Measurements from ENCODE around the gene LAIR1. TPM values are rescaled to one million over a fixed set of nuclear protein-coding genes. Genes with fewer than 3 reads are reported as not detected.

The LAIR1 gene
- total RNA-seq, 1 donor = 40.7 TPM

DNA sequence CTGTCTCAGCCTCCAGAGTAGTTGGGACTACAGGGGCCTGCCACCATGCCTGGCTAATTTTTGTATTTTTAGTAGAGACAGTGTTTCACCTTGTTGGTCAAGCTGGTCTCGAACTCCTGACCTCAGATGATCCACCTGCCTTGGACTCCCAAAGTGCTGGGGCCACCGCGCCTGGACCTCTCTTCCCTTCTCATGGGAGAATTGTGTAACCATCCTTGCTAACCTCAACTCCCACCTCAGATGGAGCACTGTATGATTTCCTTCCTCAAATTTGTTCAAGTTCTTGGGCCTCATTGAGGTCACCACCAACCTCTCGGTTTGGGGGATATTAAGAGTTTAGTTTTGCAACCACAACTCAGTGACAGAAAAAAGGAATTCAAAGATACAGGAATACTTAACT, 62.5 kb downstream of the LAIR1 start:
- Histone ChIP-seq H3K27me3 (ENCODE audit: insufficient read depth, low read length) (no peaks in the 10 kb centered on the region), H3K4me3 (ENCODE audit: low read length) (no peak overlapping the region), H3K4me1 (ENCODE audit: insufficient read depth, low read length) (peaks cover 84% of the 10 kb centered on the region), H3K9me3 (ENCODE audit: low read depth, low read length) (no peaks in the 10 kb centered on the region)

Other genes starting within 250 kb of the LAIR1 start
- 5.7 TPM for gene TFPT, start 249.3 kb downstream of the LAIR1 start, total RNA-seq
- 27.8 TPM for gene PRPF31, start 249.2 kb downstream of the LAIR1 start, total RNA-seq
- 8.1 TPM for gene CNOT3, start 227.2 kb downstream of the LAIR1 start, total RNA-seq
- 11.9 TPM for gene LENG1, start 205.2 kb downstream of the LAIR1 start, total RNA-seq
- gene TMC4, start 191.8 kb downstream of the LAIR1 start, total RNA-seq = 0.31 TPM
- gene MBOAT7, start 175.4 kb downstream of the LAIR1 start, total RNA-seq = 30.3 TPM
- gene TSEN34, start 173.6 kb downstream of the LAIR1 start, total RNA-seq = 15.5 TPM
- gene RPS9, start 164.1 kb downstream of the LAIR1 start, total RNA-seq = 2,589 TPM
- 51.4 TPM for gene LILRB3, start 141.9 kb downstream of the LAIR1 start, total RNA-seq
- 16.9 TPM for gene LILRA6, start 122.1 kb downstream of the LAIR1 start, total RNA-seq
- gene LILRB5, start 107.7 kb downstream of the LAIR1 start, total RNA-seq = 0.10 TPM
- gene LILRB2, start 83.8 kb downstream of the LAIR1 start, total RNA-seq = 27.3 TPM
- 191 TPM for gene LILRA5, start 51.8 kb downstream of the LAIR1 start, total RNA-seq
- gene LILRA4, start 25.8 kb downstream of the LAIR1 start, total RNA-seq = 4.0 TPM
- 0.31 TPM for gene TTYH1, start 50.5 kb upstream of the LAIR1 start, total RNA-seq
- gene LENG8, start 84.3 kb upstream of the LAIR1 start, total RNA-seq = 123 TPM
- 3.3 TPM for gene LENG9, start 98.8 kb upstream of the LAIR1 start, total RNA-seq
- not detected for gene CDC42EP5, start 108.4 kb upstream of the LAIR1 start, total RNA-seq
- 2.8 TPM for gene LAIR2, start 137.9 kb upstream of the LAIR1 start, total RNA-seq
- 41.5 TPM for gene LILRA2, start 208.9 kb upstream of the LAIR1 start, total RNA-seq
- 18.5 TPM for gene LILRA1, start 228.7 kb upstream of the LAIR1 start, total RNA-seq

Data from mononuclear cell (primary cell).